Uterus (tissue), 4 donors: ENCODE results near the gene TMEM63B. TPM values are rescaled to one million over a fixed set of nuclear protein-coding genes. Genes with fewer than 3 reads are reported as not detected.

Experiments
- DNase-seq, 2 donors: peaks; one replicate each; pipeline ENCODE4 v3.0.0-alpha.2; 2019 to 2020
- H3K27ac ChIP-seq, 2 donors: fragments of 200-600 bp; sonication (generic); 1 replicate in 1 of 2; 2 replicates in 1 of 2; pipeline ENCODE4 v1.5.1; 2016 to 2018
- H3K27me3 ChIP-seq, 2 donors: fragments of 200-600 bp; sonication (generic); one replicate each; pipeline ENCODE4 v1.5.1; 2018 to 2019; ENCODE audit warnings: control low read depth in 1 of 2
- H3K36me3 ChIP-seq, 2 donors: fragments of 200-600 bp; sonication (generic); one replicate each; pipeline ENCODE4 v1.5.1; 2019; ENCODE audit warnings: control low read depth in 1 of 2
- H3K4me1 ChIP-seq, 2 donors: fragments of 200-600 bp; sonication (generic); one replicate each; pipeline ENCODE4 v1.5.1; 2018 to 2019; ENCODE audit warnings: control low read depth in 1 of 2
- H3K4me3 ChIP-seq, 2 donors: fragments of 200-600 bp; sonication (generic); 1 replicate in 1 of 2; 2 replicates in 1 of 2; pipeline ENCODE4 v1.5.1; 2018 to 2019; ENCODE audit warnings: mild to moderate bottlenecking in 1 of 2
- H3K9me3 ChIP-seq, 2 donors: fragments of 200-600 bp; sonication (generic); one replicate each; pipeline ENCODE4 v1.5.1; 2019; ENCODE audit warnings: control low read depth in 1 of 2
- CTCF ChIP-seq, 4 experiments: fragments of 200-600 bp in 2 of 4; fragments of 450-650 bp in 2 of 4; sonication (generic) in 2 of 4; IDR thresholded peaks; one replicate each; pipeline ENCODE4 v1.5.1; 2016 to 2019; ENCODE audit warnings: antibody characterized with exemption in 4 of 4, mild to moderate bottlenecking in 2 of 4, moderate library complexity in 1 of 4
- POLR2A ChIP-seq, 2 donors: fragments of 450-650 bp; IDR thresholded peaks; one replicate each; pipeline ENCODE4 v1.6.1; 2016; ENCODE audit warnings: antibody characterized with exemption in 2 of 2, mild to moderate bottlenecking in 1 of 2, moderate library complexity in 1 of 2
- intact Hi-C: fragments of 100-400 bp; cut with DNase I; formaldehyde crosslinking; loops from one replicate; pipeline ENCODE4 v1.15.1; 2023; ENCODE audit warnings: low total_unique reads
- total RNA-seq, 4 donors: library from RNA; depleted of rRNA in 3 of 4; stranded (reverse); fragments of >200 nt in 3 of 4; gene quantifications; one replicate each; pipeline versions ENCODE4 v1.1.0 to v1.2.4, GENCODE V29; 2014 to 2023
- donor health status: DM: yes; HTN: yes; CAD: no.

Gene TMEM63B
- total RNA-seq, 4 donors from 2014 or later, result 0.77 to 24.9 (median 15.4) TPM

- peaks cover 0 to 16% of the 10 kb centered on the region in 2 donors for H3K4me1 ChIP-seq
- H3K36me3 ChIP-seq, result no peaks in the 10 kb centered on the region
- H3K27me3 ChIP-seq, result no peaks in the 10 kb centered on the region
- TF ChIP-seq POLR2A (IDR thresholded peaks at IDR 0.05) (no peak), CTCF (IDR thresholded peaks at IDR 0.05) (no peak)
- H3K9me3 ChIP-seq, result no peaks in the 10 kb centered on the region
- H3K27ac ChIP-seq, result no peak overlapping the region
- no peak for DNase-seq
- intact Hi-C loops, result no loop called here
- no peak overlapping the region for H3K4me3 ChIP-seq
Measured at GRCh38 chr6:44120692-44121443, 6.5 kb upstream of the TMEM63B start.

- no peak overlapping the region for H3K4me3 ChIP-seq
- intact Hi-C loops, result no loop called here
- no peaks in the 10 kb centered on the region for H3K36me3 ChIP-seq
- TF ChIP-seq POLR2A (IDR thresholded peaks at IDR 0.05), result no peak
- TF ChIP-seq CTCF (IDR thresholded peaks at IDR 0.05), result no peak
- peaks cover 0 to 5% of the 10 kb centered on the region in 2 donors for H3K4me1 ChIP-seq
- DNase-seq, result no peak
- H3K9me3 ChIP-seq, result no peaks in the 10 kb centered on the region
- peak overlapping the region; percentile 52 to 72 for H3K27ac ChIP-seq
- no peaks in the 10 kb centered on the region for H3K27me3 ChIP-seq
Measured at GRCh38 chr6:44122801-44123200, 4.6 kb upstream of the TMEM63B start.

GRCh38 chr6:44123544-44123943, 3.8 kb upstream of the TMEM63B start:
- no peaks in the 10 kb centered on the region for H3K36me3 ChIP-seq
- H3K9me3 ChIP-seq, result no peaks in the 10 kb centered on the region
- no peak for DNase-seq
- no peak overlapping the region for H3K4me3 ChIP-seq
- no peaks in the 10 kb centered on the region for H3K27me3 ChIP-seq
- TF ChIP-seq POLR2A (IDR thresholded peaks at IDR 0.05) (no peak), CTCF (IDR thresholded peaks at IDR 0.05) (no peak)
- peaks cover 4% of the 10 kb centered on the region in 2 donors for H3K4me1 ChIP-seq
- peak overlapping the region in 1 of 2 donors; percentile 72 for H3K27ac ChIP-seq
- intact Hi-C loops, result no loop called here

GRCh38 chr6:44126320-44127149, 819 bp upstream of the TMEM63B start:
- Histone ChIP-seq H3K4me3 (peak overlapping the region; percentile 83 to 88), H3K27me3 (no peaks in the 10 kb centered on the region), H3K9me3 (no peaks in the 10 kb centered on the region), H3K4me1 (peaks cover 1 to 7% of the 10 kb centered on the region in 2 donors), H3K27ac (peak overlapping the region; percentile 94 to 96), H3K36me3 (no peaks in the 10 kb centered on the region)
- peak; percentile 60 to 62 for DNase-seq
- no peak for TF ChIP-seq POLR2A (IDR thresholded peaks at IDR 0.05)
- no peak for TF ChIP-seq CTCF (IDR thresholded peaks at IDR 0.05)
- intact Hi-C loops, result no loop called here
